Measurements from ENCODE around the gene APIP.

GRCh38 chr11:34928960-34929680 is 12.9 kb upstream of the APIP start:
- TF ChIP-seq ZNF274 (IDR thresholded peaks at IDR 0.05; ENCODE audit: borderline replicate concordance, extremely low read depth, low read length) (no peak), POLR2A (IDR thresholded peaks at IDR 0.05; ENCODE audit: control extremely low read depth in 1 of 2, low read depth in 2 of 2, low read length in 2 of 2) (no peak)
- TF ChIP-seq, protein P1, sequence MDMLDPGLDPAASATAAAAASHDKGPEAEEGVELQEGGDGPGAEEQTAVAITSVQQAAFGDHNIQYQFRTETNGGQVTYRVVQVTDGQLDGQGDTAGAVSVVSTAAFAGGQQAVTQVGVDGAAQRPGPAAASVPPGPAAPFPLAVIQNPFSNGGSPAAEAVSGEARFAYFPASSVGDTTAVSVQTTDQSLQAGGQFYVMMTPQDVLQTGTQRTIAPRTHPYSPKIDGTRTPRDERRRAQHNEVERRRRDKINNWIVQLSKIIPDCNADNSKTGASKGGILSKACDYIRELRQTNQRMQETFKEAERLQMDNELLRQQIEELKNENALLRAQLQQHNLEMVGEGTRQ (IDR thresholded peaks at IDR 0.05; ENCODE audit: low read length) = no peak
- TF ChIP-seq, protein P2, sequence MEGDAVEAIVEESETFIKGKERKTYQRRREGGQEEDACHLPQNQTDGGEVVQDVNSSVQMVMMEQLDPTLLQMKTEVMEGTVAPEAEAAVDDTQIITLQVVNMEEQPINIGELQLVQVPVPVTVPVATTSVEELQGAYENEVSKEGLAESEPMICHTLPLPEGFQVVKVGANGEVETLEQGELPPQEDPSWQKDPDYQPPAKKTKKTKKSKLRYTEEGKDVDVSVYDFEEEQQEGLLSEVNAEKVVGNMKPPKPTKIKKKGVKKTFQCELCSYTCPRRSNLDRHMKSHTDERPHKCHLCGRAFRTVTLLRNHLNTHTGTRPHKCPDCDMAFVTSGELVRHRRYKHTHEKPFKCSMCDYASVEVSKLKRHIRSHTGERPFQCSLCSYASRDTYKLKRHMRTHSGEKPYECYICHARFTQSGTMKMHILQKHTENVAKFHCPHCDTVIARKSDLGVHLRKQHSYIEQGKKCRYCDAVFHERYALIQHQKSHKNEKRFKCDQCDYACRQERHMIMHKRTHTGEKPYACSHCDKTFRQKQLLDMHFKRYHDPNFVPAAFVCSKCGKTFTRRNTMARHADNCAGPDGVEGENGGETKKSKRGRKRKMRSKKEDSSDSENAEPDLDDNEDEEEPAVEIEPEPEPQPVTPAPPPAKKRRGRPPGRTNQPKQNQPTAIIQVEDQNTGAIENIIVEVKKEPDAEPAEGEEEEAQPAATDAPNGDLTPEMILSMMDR (IDR thresholded peaks at IDR 0.05; ENCODE audit: control extremely low read depth in 1 of 3, insufficient read depth in 1 of 3, low read depth in 1 of 3, low read length in 3 of 3) = no peak
